HepG2 (cell line): ENCODE measurements around the gene CRTC2. TPM values are rescaled to one million over a fixed set of nuclear protein-coding genes. Genes with fewer than 3 reads are reported as not detected.

Source experiments
- ADNP ChIP-seq: sonication (generic); formaldehyde crosslinking; IDR thresholded peaks from 2 replicates; pipeline ENCODE4 v1.4.0; 2020; ENCODE audit warnings: missing genetic modification reagents
- ARID3A ChIP-seq: IDR thresholded peaks from 2 replicates; pipeline ENCODE4 v1.6.1; 2012; ENCODE audit warnings: low read depth, low read length, improper control_type of control experiment
- CEBPZ ChIP-seq: IDR thresholded peaks from 2 replicates; pipeline ENCODE4 v1.6.1; 2012; ENCODE audit warnings: low read length, improper control_type of control experiment
- ELF3 ChIP-seq: IDR thresholded peaks from 2 replicates; pipeline ENCODE4 v1.6.1; 2016; ENCODE audit warnings: missing genetic modification reagents, missing compliant biosample characterization
- FLYWCH1 ChIP-seq: sonication (generic); formaldehyde crosslinking; IDR thresholded peaks from 2 replicates; pipeline ENCODE4 v1.8.1; 2023; ENCODE audit warnings: mild to moderate bottlenecking, missing genetic modification reagents
- MAZ ChIP-seq, 2 experiments: sonication (generic) in 1 of 2; formaldehyde crosslinking in 1 of 2; IDR thresholded peaks; 2 replicates each; pipeline versions ENCODE4 v1.5.0 to v1.6.1; 2012 to 2020; ENCODE audit warnings: low read depth in 2 of 2, mild to moderate bottlenecking in 2 of 2, borderline replicate concordance in 1 of 2, improper control_type of control experiment in 1 of 2, low read length in 1 of 2, missing genetic modification reagents in 1 of 2, moderate library complexity in 1 of 2
- MNT ChIP-seq: fragments of 450-650 bp; IDR thresholded peaks from 2 replicates; pipeline ENCODE4 v1.6.1; 2016
- NCOA5 ChIP-seq: sonication (generic); formaldehyde crosslinking; IDR thresholded peaks from 2 replicates; pipeline ENCODE4 v1.4.0; 2020; ENCODE audit warnings: missing genetic modification reagents
- NFIB ChIP-seq: sonication (generic); formaldehyde crosslinking; IDR thresholded peaks from 2 replicates; pipeline ENCODE4 v1.9.0; 2021; ENCODE audit warnings: missing genetic modification reagents, mild to moderate bottlenecking, borderline replicate concordance
- RFX3 ChIP-seq: IDR thresholded peaks from 2 replicates; pipeline ENCODE4 v1.6.1; 2016; ENCODE audit warnings: missing biosample characterization, missing genetic modification reagents
- SMARCC2 ChIP-seq: fragments of 450-650 bp; IDR thresholded peaks from 2 replicates; pipeline ENCODE4 v1.6.1; 2017; ENCODE audit warnings: antibody characterized with exemption, mild to moderate bottlenecking
- SMC3 ChIP-seq: IDR thresholded peaks from 2 replicates; pipeline ENCODE4 v1.6.1; 2011; ENCODE audit warnings: low read length, improper control_type of control experiment
- SP1 ChIP-seq, 2 experiments: fragments of 450-650 bp in 1 of 2; sonication (generic) in 1 of 2; formaldehyde crosslinking in 1 of 2; IDR thresholded peaks; 2 replicates each; pipeline versions ENCODE4 v1.4.0 to v1.6.1; 2016 to 2020; ENCODE audit warnings: missing genetic modification reagents in 1 of 2
- ZBTB8A ChIP-seq: sonication (generic); formaldehyde crosslinking; IDR thresholded peaks from 2 replicates; pipeline ENCODE4 v1.4.0; 2020; ENCODE audit warnings: mild to moderate bottlenecking, low read depth, missing genetic modification reagents, borderline replicate concordance
- ZFP82 ChIP-seq: sonication (generic); formaldehyde crosslinking; IDR thresholded peaks from 2 replicates; pipeline ENCODE4 v1.5.1; 2020; ENCODE audit warnings: mild to moderate bottlenecking, missing genetic modification reagents, borderline replicate concordance
- ZHX1 ChIP-seq: sonication (generic); formaldehyde crosslinking; IDR thresholded peaks from 2 replicates; pipeline ENCODE4 v1.8.1; 2022; ENCODE audit warnings: low read depth, mild to moderate bottlenecking, missing genetic modification reagents
- ZNF317 ChIP-seq: sonication (generic); formaldehyde crosslinking; IDR thresholded peaks from 2 replicates; pipeline ENCODE4 v1.5.0; 2020; ENCODE audit warnings: mild to moderate bottlenecking, missing genetic modification reagents
- ZNF326 ChIP-seq: sonication (generic); formaldehyde crosslinking; IDR thresholded peaks from 2 replicates; pipeline ENCODE4 v1.4.0; 2020; ENCODE audit warnings: missing genetic modification reagents, borderline replicate concordance
- ZNF431 ChIP-seq: sonication (generic); formaldehyde crosslinking; IDR thresholded peaks from 2 replicates; pipeline ENCODE4 v1.9.0; 2022; ENCODE audit warnings: missing genetic modification reagents, low read depth, mild to moderate bottlenecking, borderline replicate concordance
- ZNF709 ChIP-seq: sonication (generic); formaldehyde crosslinking; IDR thresholded peaks from 2 replicates; pipeline ENCODE4 v1.5.0; 2020; ENCODE audit warnings: mild to moderate bottlenecking, missing genetic modification reagents
- ZNF878 ChIP-seq: sonication (generic); formaldehyde crosslinking; IDR thresholded peaks from 2 replicates; pipeline ENCODE4 v1.8.1; 2023; ENCODE audit warnings: mild to moderate bottlenecking, missing genetic modification reagents, moderate library complexity
- polyA plus RNA-seq, 8 experiments: library from polyadenylated mRNA; depleted of rRNA in 3 of 8; stranded (reverse) in 7 of 8; unstranded in 1 of 8; fragments of >200 nt; fragmentation: Illumina TruSeq in 4 of 8; extraction: Trizol in 4 of 8; gene quantifications; 2 replicates each; pipeline versions ENCODE4 v1.2.1 to v1.2.3, GENCODE V29; 2011 to 2016; ENCODE audit warnings: low read depth in 4 of 8, missing spikeins in 1 of 8, mixed read lengths in 1 of 8; ENCODE audit not compliant: insufficient read depth in 1 of 8
- total RNA-seq, 5 experiments: library from RNA; depleted of rRNA; stranded (reverse); fragments of >200 nt; fragmentation: Illumina TruSeq; extraction: Trizol; gene quantifications; 2 replicates each; pipeline ENCODE4 v1.2.3, GENCODE V29; 2016; ENCODE audit warnings: low read depth in 1 of 5

Gene CRTC2
- total and polyA plus RNA-seq, 2 of the 13 experiments (the other 11 are each of a cell fraction or from before 2014, with no cell fraction given): 6.1 to 26.7 TPM

GRCh38 chr1:153946622-153947241 is 11.7 kb downstream of the CRTC2 start, which contains the start of gene DENND4B (continued):
- no peak for TF ChIP-seq ARID3A
- TF ChIP-seq ZNF431: no peak
- no peak for TF ChIP-seq ADNP (CRISPR knock-in tag)
- no peak for TF ChIP-seq ZBTB8A (CRISPR knock-in tag)
- TF ChIP-seq SMC3: peak; percentile 23; the same call in 1 of the 2 replicates
- TF ChIP-seq ZFP82 (CRISPR knock-in tag): no peak
- TF ChIP-seq ZNF709 (CRISPR knock-in tag): no peak
- no peak for TF ChIP-seq ZNF326 (CRISPR knock-in tag)
- TF ChIP-seq ELF3 (CRISPR knock-in tag): peak; percentile 69
- no peak for TF ChIP-seq FLYWCH1 (CRISPR knock-in tag)
- TF ChIP-seq ZNF317 (CRISPR knock-in tag): no peak
- TF ChIP-seq MAZ (IDR thresholded peaks at IDR 0.05; ENCODE audit: borderline replicate concordance, low read depth, low read length): peak; percentile 73; the same call in 1 of the 2 replicates
- peak; percentile 65; the same call in 1 of the 2 replicates for TF ChIP-seq MAZ (CRISPR knock-in tag; IDR thresholded peaks at IDR 0.05; ENCODE audit: low read depth)
- no peak for TF ChIP-seq MNT
- no peak for TF ChIP-seq SP1 (IDR thresholded peaks at IDR 0.05)
- 0 out of 2 replicates have a peak, but pooled peaks have one; percentile 35 for TF ChIP-seq SP1 (CRISPR knock-in tag; IDR thresholded peaks at IDR 0.05)
- no peak for TF ChIP-seq RFX3 (CRISPR knock-in tag)
- TF ChIP-seq NCOA5: no peak
- no peak for TF ChIP-seq ZHX1 (CRISPR knock-in tag)
- TF ChIP-seq NFIB (CRISPR knock-in tag): no peak
- no peak for TF ChIP-seq CEBPZ
- no peak for TF ChIP-seq SMARCC2
- TF ChIP-seq ZNF878 (CRISPR knock-in tag): no peak
